OCI-LY1 (cell line): Measurements from ENCODE around the gene TOX2.

Experiments used
- H2AFZ ChIP-seq: fragments of 200-600 bp; sonication (generic), shearing (Covaris generic); 2 replicates; pipeline ENCODE4 v1.6.0; 2014; ENCODE audit warnings: antibody characterized with exemption, mild to moderate bottlenecking, low read length
- H3F3A ChIP-seq: fragments of 200-600 bp; sonication (generic), shearing (Covaris generic); 2 replicates; pipeline ENCODE4 v1.6.0; 2014; ENCODE audit warnings: mild to moderate bottlenecking, antibody characterized with exemption, low read length, moderate library complexity; ENCODE audit not compliant: insufficient read depth
- H3K27ac ChIP-seq: fragments of 200-600 bp; sonication (generic); 2 replicates; pipeline ENCODE4 v1.5.1; 2014; ENCODE audit warnings: low read length, mixed run types, mild to moderate bottlenecking, low read depth; ENCODE audit not compliant: poor library complexity, severe bottlenecking
- H3K27me3 ChIP-seq: fragments of 200-600 bp; sonication (generic); 2 replicates; pipeline ENCODE4 v1.6.0; 2014; ENCODE audit warnings: antibody characterized with exemption, mild to moderate bottlenecking, low read length, moderate library complexity; ENCODE audit not compliant: insufficient read depth
- H3K36me3 ChIP-seq: fragments of 200-600 bp; sonication (generic); 2 replicates; pipeline ENCODE4 v1.6.1; 2014; ENCODE audit warnings: mild to moderate bottlenecking, antibody characterized with exemption, low read length, moderate library complexity, mixed read lengths; ENCODE audit not compliant: insufficient read depth
- H3K4me1 ChIP-seq: fragments of 200-600 bp; sonication (generic); 2 replicates; pipeline ENCODE4 v1.5.1; 2014; ENCODE audit warnings: mild to moderate bottlenecking, low read length, moderate library complexity; ENCODE audit not compliant: insufficient read depth, severe bottlenecking
- H3K4me2 ChIP-seq: fragments of 200-600 bp; sonication (generic), shearing (Covaris generic); 2 replicates; pipeline ENCODE4 v1.6.1; 2014; ENCODE audit warnings: low read length
- H3K4me3 ChIP-seq: fragments of 200-600 bp; sonication (generic); 2 replicates; pipeline ENCODE4 v1.5.1; 2014; ENCODE audit warnings: low read length, low read depth, mild to moderate bottlenecking, mixed read lengths; ENCODE audit not compliant: poor library complexity, severe bottlenecking
- H3K79me2 ChIP-seq: fragments of 200-600 bp; shearing (Covaris generic); 2 replicates; pipeline ENCODE4 v1.6.1; 2016; ENCODE audit warnings: mixed run types, low read length, mixed read lengths; ENCODE audit not compliant: insufficient read depth
- H3K9ac ChIP-seq: fragments of 200-600 bp; sonication (generic), shearing (Covaris generic); 2 replicates; pipeline ENCODE4 v1.6.1; 2014; ENCODE audit warnings: mild to moderate bottlenecking, low read length, mixed read lengths
- H3K9me2 ChIP-seq: fragments of 200-600 bp; sonication (generic), shearing (Covaris generic); 2 replicates; pipeline ENCODE4 v1.6.1; 2014; ENCODE audit warnings: low read depth, mild to moderate bottlenecking, low read length, mixed read lengths
- H3K9me3 ChIP-seq: fragments of 200-600 bp; shearing (Covaris generic); 2 replicates; pipeline ENCODE4 v1.6.1; 2014; ENCODE audit warnings: low read length, mixed read lengths
- H4K20me1 ChIP-seq: fragments of 200-600 bp; sonication (generic), shearing (Covaris generic); 2 replicates; pipeline ENCODE4 v1.6.0; 2016; ENCODE audit warnings: mild to moderate bottlenecking, low read length; ENCODE audit not compliant: insufficient read depth
- EZH2 ChIP-seq: fragments of 200-600 bp; sonication (generic), shearing (Covaris generic); IDR thresholded peaks from 2 replicates; pipeline ENCODE4 v1.8.0; 2017; ENCODE audit warnings: borderline replicate concordance, mixed run types, mild to moderate bottlenecking, antibody characterized with exemption, low read length, moderate library complexity, mixed read lengths
- TF ChIP-seq, protein P1 (sequence below): fragments of 200-600 bp; sonication (generic), shearing (Covaris generic); IDR thresholded peaks from 2 replicates; pipeline ENCODE4 v1.5.1; 2017; ENCODE audit warnings: mild to moderate bottlenecking, antibody characterized with exemption, low read length, moderate library complexity, mixed read lengths

TOX2 gene

DNA sequence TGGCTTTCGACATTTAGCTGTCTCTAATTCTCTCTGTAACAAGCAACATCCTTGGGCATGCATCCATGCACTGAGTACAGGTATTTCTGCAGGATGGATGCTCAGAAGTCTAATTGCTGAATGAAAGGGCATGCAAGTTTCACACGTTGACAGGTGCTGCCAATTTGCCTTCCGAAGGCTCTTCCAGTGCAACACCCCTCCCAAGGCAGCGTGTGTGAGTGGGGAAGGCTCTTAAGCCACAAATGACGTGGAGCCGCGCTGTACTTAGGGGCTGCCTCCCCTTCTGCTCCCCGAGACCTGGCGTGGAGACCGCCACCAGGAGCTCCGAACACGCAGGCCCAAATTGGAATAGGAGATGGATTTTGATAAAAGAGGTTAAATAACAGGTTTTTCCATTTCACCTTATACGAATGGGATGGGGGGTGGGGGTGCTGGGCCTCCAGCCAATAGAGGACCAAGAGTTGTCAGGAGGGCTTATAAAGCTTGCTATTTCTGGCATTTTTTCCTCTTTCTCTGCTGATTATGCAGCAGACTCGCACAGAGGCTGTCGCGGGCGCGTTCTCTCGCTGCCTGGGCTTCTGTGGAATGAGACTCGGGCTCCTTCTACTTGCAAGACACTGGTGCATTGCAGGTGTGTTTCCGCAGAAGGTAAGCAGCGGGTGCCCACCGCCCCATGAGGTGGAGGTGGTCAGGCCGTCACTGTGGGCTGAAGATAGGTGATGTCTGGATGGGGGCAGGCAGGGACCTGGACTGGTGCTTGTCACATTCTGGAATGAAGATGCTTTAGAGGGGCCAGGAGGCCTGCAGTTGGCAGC lies 30.9 kb downstream of the TOX2 start:
- Histone ChIP-seq H3K27ac (no peak overlapping the region), H3K4me2 (no peak overlapping the region), H3K4me1 (peaks cover 79% of the 10 kb centered on the region)

DNA sequence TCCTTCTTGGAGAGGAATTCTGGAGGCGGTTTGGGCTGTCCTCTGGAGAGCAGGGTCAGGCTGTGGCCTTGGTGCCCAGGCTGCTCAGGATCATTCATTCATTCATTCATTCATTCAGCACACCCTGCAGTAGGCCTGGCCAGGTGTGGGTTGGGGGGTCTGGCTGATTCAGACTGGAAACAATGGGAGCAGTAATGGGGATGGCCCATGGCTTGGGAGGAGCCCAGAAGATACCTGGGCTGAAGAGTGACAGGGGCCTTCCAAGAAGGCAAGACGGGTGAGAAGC lies 31.5 kb downstream of the TOX2 start:
- Histone ChIP-seq H3K27ac (no peak overlapping the region), H3K4me3 (no peak overlapping the region)

More for the DNA sequence above, 30.9 kb downstream of the TOX2 start:
- Histone ChIP-seq H4K20me1 (no peaks in the 10 kb centered on the region), H3K4me3 (no peak overlapping the region), H3K79me2 (no peaks in the 10 kb centered on the region), H3K27me3 (no peaks in the 10 kb centered on the region), H3K36me3 (no peaks in the 10 kb centered on the region), H3K9me2 (no peaks in the 10 kb centered on the region), H3F3A (no peaks in the 10 kb centered on the region), H2AFZ (no peak overlapping the region), H3K9ac (no peak overlapping the region), H3K9me3 (no peaks in the 10 kb centered on the region)
- no peak for TF ChIP-seq EZH2
- TF ChIP-seq, protein P1, sequence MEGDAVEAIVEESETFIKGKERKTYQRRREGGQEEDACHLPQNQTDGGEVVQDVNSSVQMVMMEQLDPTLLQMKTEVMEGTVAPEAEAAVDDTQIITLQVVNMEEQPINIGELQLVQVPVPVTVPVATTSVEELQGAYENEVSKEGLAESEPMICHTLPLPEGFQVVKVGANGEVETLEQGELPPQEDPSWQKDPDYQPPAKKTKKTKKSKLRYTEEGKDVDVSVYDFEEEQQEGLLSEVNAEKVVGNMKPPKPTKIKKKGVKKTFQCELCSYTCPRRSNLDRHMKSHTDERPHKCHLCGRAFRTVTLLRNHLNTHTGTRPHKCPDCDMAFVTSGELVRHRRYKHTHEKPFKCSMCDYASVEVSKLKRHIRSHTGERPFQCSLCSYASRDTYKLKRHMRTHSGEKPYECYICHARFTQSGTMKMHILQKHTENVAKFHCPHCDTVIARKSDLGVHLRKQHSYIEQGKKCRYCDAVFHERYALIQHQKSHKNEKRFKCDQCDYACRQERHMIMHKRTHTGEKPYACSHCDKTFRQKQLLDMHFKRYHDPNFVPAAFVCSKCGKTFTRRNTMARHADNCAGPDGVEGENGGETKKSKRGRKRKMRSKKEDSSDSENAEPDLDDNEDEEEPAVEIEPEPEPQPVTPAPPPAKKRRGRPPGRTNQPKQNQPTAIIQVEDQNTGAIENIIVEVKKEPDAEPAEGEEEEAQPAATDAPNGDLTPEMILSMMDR, result no peak

DNA sequence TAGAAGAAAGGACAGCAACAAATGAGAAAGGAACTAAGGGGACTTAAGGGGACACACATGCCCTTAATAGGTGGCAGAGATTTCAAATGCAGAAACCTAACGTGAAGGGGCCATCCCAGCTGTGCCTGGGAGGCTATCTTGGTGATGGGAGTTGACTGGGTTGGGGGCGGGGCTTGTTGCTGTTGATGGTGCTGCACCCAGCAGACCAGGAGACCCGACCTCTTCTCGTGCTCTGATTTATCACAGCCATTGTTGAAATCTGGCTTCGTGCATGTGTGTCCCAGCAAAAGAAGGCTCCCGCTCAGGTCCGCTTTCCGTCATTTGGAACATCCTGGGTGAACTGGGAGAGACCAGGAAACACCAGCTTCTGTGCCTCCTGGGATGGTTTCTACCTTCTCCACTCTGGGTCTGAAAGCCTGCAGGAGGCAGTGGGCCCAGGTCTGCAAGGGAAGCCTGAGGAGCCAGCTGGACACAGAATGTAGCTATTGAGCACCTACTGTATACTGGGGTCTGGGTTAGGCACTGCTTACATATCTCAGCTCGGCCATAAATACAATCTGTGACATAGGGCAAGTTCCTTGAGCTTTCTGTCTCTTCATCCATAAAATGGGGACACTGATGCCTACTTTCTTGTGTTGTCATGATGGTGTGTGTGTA lies 32.1 kb downstream of the TOX2 start:
- H3K36me3 ChIP-seq, result no peaks in the 10 kb centered on the region
- H3K4me2 ChIP-seq, result no peak overlapping the region
- no peaks in the 10 kb centered on the region for H3K79me2 ChIP-seq
- H4K20me1 ChIP-seq, result no peaks in the 10 kb centered on the region
- H3K27me3 ChIP-seq, result no peaks in the 10 kb centered on the region
- no peak overlapping the region for H3K4me3 ChIP-seq
- peaks cover 69% of the 10 kb centered on the region for H3K4me1 ChIP-seq
- H3K9me3 ChIP-seq, result no peaks in the 10 kb centered on the region
- TF ChIP-seq, protein P1, result no peak
- TF ChIP-seq EZH2, result no peak
- H2AFZ ChIP-seq, result no peak overlapping the region
- no peaks in the 10 kb centered on the region for H3F3A ChIP-seq
- no peak overlapping the region for H3K9ac ChIP-seq
- H3K9me2 ChIP-seq, result no peaks in the 10 kb centered on the region
- no peak overlapping the region for H3K27ac ChIP-seq

More for the DNA sequence above, 31.5 kb downstream of the TOX2 start:
- no peaks in the 10 kb centered on the region for H3K79me2 ChIP-seq
- H3K4me2 ChIP-seq, result no peak overlapping the region
- H3F3A ChIP-seq, result no peaks in the 10 kb centered on the region
- no peaks in the 10 kb centered on the region for H4K20me1 ChIP-seq
- no peaks in the 10 kb centered on the region for H3K9me2 ChIP-seq
- H3K9ac ChIP-seq, result no peak overlapping the region
- H3K9me3 ChIP-seq, result no peaks in the 10 kb centered on the region
- H3K4me1 ChIP-seq, result peaks cover 76% of the 10 kb centered on the region
- no peaks in the 10 kb centered on the region for H3K36me3 ChIP-seq
- H3K27me3 ChIP-seq, result no peaks in the 10 kb centered on the region
- H2AFZ ChIP-seq, result no peak overlapping the region
- no peak for TF ChIP-seq EZH2
- TF ChIP-seq, protein P1, result no peak
